MCF 10A (cell line): ENCODE results near the gene RAB10. TPM values are rescaled to one million over a fixed set of nuclear protein-coding genes. Genes with fewer than 3 reads are reported as not detected.
A peak's percentile ranks its signal among the peaks of the same experiment; 100 is the strongest.

Experiments
- BruUV-seq: library from RNA; stranded (reverse); fragments of 400-500 nt; replicated peaks from 2 replicates; lab custom pipeline; 2021; lab: Mats Ljungman, UMichigan
- CTCF ChIA-PET: fragments of 300-600 bp; sonication (Branson Sonifier 250); formaldehyde crosslinking; extraction: SDS; loops from one replicate; lab custom pipeline; 2021; ENCODE audit warnings: antibody characterized with exemption, inconsistent platforms; lab: Yijun Ruan, JAX
- POLR2A ChIA-PET: fragments of 300-600, 350-650 bp; sonication (Branson Sonifier 250); formaldehyde crosslinking; extraction: SDS; loops from one replicate; lab custom pipeline; 2020; ENCODE audit warnings: antibody characterized with exemption, inconsistent platforms; lab: Yijun Ruan, JAX
- DNase-seq: peaks from one replicate; pipeline ENCODE4 v3.0.0-alpha.2; 2018; ENCODE audit not compliant: unreplicated experiment
- H3K27ac Mint-ChIP-seq: one replicate; pipeline ENCODE4 v1.8.0; 2022; ENCODE audit warnings: mild to moderate bottlenecking, low read depth, mixed read lengths; ENCODE audit not compliant: unreplicated experiment
- H3K27me3 Mint-ChIP-seq: one replicate; pipeline ENCODE4 v1.8.0; 2022; ENCODE audit warnings: mixed read lengths; ENCODE audit not compliant: insufficient read depth, unreplicated experiment
- H3K36me3 Mint-ChIP-seq: one replicate; pipeline ENCODE4 v1.8.0; 2022; ENCODE audit warnings: mild to moderate bottlenecking, moderate library complexity, mixed read lengths; ENCODE audit not compliant: insufficient read depth, unreplicated experiment
- H3K4me1 Mint-ChIP-seq: one replicate; pipeline ENCODE4 v1.8.0; 2022; ENCODE audit warnings: mixed read lengths; ENCODE audit not compliant: insufficient read depth, unreplicated experiment
- H3K4me3 Mint-ChIP-seq: one replicate; pipeline ENCODE4 v1.8.0; 2022; ENCODE audit warnings: mild to moderate bottlenecking, moderate library complexity, mixed read lengths; ENCODE audit not compliant: unreplicated experiment
- H3K9me3 Mint-ChIP-seq: one replicate; pipeline ENCODE4 v1.8.0; 2022; ENCODE audit warnings: mixed read lengths; ENCODE audit not compliant: unreplicated experiment
- intact Hi-C: fragments of 100-400 bp; cut with micrococcal nuclease; formaldehyde crosslinking; loops from 2 replicates; pipeline ENCODE4 v1.14.1; 2022
- total RNA-seq: library from RNA; stranded (reverse); gene quantifications from 2 replicates; pipeline ENCODE4 v1.2.3, GENCODE V29; 2022
- TF ChIP-seq, protein P1 (sequence below): fragments of 200-600 bp; IDR thresholded peaks from one replicate; pipeline ENCODE4 v1.8.0; 2022; ENCODE audit warnings: antibody characterized with exemption, mild to moderate bottlenecking; ENCODE audit not compliant: unreplicated experiment

Gene RAB10
- total RNA-seq, 1 experiment from 2014 or later = 147 TPM

GRCh38 chr2:26182887-26183630 lies 149.2 kb downstream of the RAB10 start:
- no peaks in the 10 kb centered on the region for H3K9me3 Mint-ChIP-seq
- H3K4me3 Mint-ChIP-seq = no peak overlapping the region
- H3K27me3 Mint-ChIP-seq = peaks cover 12% of the 10 kb centered on the region
- ChIA-PET CTCF (interaction anchor here (0.6 kb wide), 1 partner anchor 30 kb away, joined by 4 read pairs; no protein-coding TSS in a partner anchor), POLR2A (no interaction called here)
- no TSS peak for BruUV-seq
- no peaks in the 10 kb centered on the region for H3K4me1 Mint-ChIP-seq
- no peak for DNase-seq
- no peaks in the 10 kb centered on the region for H3K36me3 Mint-ChIP-seq
- intact Hi-C loops = no loop called here
- H3K27ac Mint-ChIP-seq = no peak overlapping the region
- TF ChIP-seq, protein P1, sequence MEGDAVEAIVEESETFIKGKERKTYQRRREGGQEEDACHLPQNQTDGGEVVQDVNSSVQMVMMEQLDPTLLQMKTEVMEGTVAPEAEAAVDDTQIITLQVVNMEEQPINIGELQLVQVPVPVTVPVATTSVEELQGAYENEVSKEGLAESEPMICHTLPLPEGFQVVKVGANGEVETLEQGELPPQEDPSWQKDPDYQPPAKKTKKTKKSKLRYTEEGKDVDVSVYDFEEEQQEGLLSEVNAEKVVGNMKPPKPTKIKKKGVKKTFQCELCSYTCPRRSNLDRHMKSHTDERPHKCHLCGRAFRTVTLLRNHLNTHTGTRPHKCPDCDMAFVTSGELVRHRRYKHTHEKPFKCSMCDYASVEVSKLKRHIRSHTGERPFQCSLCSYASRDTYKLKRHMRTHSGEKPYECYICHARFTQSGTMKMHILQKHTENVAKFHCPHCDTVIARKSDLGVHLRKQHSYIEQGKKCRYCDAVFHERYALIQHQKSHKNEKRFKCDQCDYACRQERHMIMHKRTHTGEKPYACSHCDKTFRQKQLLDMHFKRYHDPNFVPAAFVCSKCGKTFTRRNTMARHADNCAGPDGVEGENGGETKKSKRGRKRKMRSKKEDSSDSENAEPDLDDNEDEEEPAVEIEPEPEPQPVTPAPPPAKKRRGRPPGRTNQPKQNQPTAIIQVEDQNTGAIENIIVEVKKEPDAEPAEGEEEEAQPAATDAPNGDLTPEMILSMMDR = no peak

DNA sequence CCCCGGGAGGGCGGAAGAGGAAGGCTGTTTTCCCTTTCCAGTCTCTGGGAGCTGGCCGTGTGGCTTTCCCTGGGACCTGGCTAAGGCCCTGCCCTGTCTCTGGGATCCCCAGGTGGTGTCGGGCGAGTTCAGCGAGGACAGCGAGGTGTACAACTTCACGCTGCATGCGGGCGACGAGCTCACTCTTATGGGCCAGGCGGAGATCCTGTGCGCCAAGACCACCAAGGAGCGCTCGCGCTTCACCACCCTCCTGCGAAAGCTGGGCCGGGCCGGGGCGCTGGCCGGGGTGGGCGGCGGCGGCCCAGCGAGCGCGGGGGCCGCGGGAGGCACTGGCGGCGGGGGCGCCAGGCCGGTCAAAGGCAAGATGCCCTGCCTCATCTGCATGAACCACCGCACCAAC lies 150.2 kb downstream of the RAB10 start:
- no TSS peak for BruUV-seq
- H3K27ac Mint-ChIP-seq = no peak overlapping the region
- H3K4me1 Mint-ChIP-seq = no peaks in the 10 kb centered on the region
- peaks cover 12% of the 10 kb centered on the region for H3K27me3 Mint-ChIP-seq
- no peaks in the 10 kb centered on the region for H3K36me3 Mint-ChIP-seq
- TF ChIP-seq, protein P1 = no peak
- no peak overlapping the region for H3K4me3 Mint-ChIP-seq
- no peak for DNase-seq
- ChIA-PET CTCF (interaction anchor here (0.5 kb wide), 1 partner anchor 11 kb away, joined by 3 read pairs; no protein-coding TSS in a partner anchor), POLR2A (no interaction called here)
- intact Hi-C loops = no loop called here
- H3K9me3 Mint-ChIP-seq = no peaks in the 10 kb centered on the region

- Mint-ChIP-seq H3K27me3 (peaks cover 12% of the 10 kb centered on the region), H3K4me3 (peak overlapping the region; percentile 46), H3K4me1 (no peaks in the 10 kb centered on the region), H3K36me3 (no peaks in the 10 kb centered on the region), H3K27ac (no peak overlapping the region), H3K9me3 (no peaks in the 10 kb centered on the region)
- ChIA-PET POLR2A (no interaction called here), CTCF (interaction anchor here (0.5 to 1.1 kb wide), 2 partner anchors 10 to 22 kb away, joined by 3 to 5 read pairs; no protein-coding TSS in a partner anchor)
- no peak for DNase-seq
- BruUV-seq = no TSS peak
- TF ChIP-seq, protein P1 = peak; percentile 13
- intact Hi-C loops = no loop called here
Measured at GRCh38 chr2:26184555-26185303, 150.8 kb downstream of the RAB10 start.

DNA sequence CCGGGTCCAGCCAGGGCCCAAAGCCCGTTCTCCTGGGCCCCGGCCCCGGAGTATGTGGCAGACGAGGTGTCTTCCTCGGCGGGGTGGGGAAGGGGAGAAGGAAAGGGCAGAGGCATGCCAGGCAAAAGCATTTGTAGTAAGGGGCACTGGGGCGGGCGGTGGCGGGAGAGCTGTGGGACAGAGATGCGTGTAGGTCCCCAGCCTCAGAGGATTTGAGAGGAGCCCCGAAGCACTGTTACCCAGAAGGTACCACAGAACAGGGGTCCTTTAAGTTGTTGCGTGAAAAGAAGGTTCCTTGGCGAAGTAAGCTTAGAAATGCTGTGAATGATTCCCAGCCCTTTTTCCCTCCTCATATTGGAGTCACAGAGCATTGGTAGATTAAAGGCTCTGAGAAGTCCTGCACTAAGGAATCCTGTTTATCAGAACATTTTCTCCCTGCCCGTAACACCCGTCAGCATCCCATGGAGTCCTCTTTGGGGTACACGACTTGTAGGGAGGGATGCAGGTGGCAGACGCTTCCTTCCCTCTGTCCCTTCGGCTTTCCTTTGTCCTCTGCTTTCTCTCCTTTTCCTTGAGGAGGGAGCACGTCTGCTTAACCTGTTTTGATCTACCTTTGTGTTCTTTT lies 151.5 kb downstream of the RAB10 start:
- Mint-ChIP-seq H3K27me3 (peaks cover 12% of the 10 kb centered on the region), H3K36me3 (no peaks in the 10 kb centered on the region), H3K27ac (no peak overlapping the region), H3K4me3 (peak overlapping the region; percentile 46), H3K4me1 (no peaks in the 10 kb centered on the region), H3K9me3 (no peaks in the 10 kb centered on the region)
- ChIA-PET POLR2A (no interaction called here), CTCF (interaction anchor here (1.1 kb wide), 1 partner anchor 22 kb away, joined by 5 read pairs; no protein-coding TSS in a partner anchor)
- TF ChIP-seq, protein P1 = no peak
- BruUV-seq = no TSS peak
- DNase-seq = no peak
- intact Hi-C loops = no loop called here
